Neural cell (in vitro differentiated cells): ENCODE results near the gene ZNF37A. TPM values are rescaled to one million over a fixed set of nuclear protein-coding genes. Genes with fewer than 3 reads are reported as not detected.

Experiments
- H2AFZ ChIP-seq: fragments of 200-600, 300-800 bp; sonication (generic), shearing (Covaris generic); 2 replicates; pipeline ENCODE4 v1.6.0; 2014; ENCODE audit warnings: low read depth, mild to moderate bottlenecking, antibody characterized with exemption, low read length, moderate library complexity
- H3F3A ChIP-seq: fragments of 200-600 bp; shearing (Covaris generic); 2 replicates; pipeline ENCODE4 v1.6.1; 2016; ENCODE audit warnings: mild to moderate bottlenecking, moderate library complexity, mixed read lengths, antibody characterized with exemption, low read length; ENCODE audit not compliant: insufficient read depth, poor library complexity, severe bottlenecking
- H3K27ac ChIP-seq: fragments of 200-600, 300-800 bp; sonication (generic), shearing (Covaris generic); 2 replicates; pipeline ENCODE4 v1.5.1; 2014; ENCODE audit warnings: mild to moderate bottlenecking, low read length, moderate library complexity
- H3K27me3 ChIP-seq: fragments of 300-800, 200-600 bp; sonication (generic), shearing (Covaris generic); 2 replicates; pipeline ENCODE4 v1.6.0; 2014; ENCODE audit warnings: mild to moderate bottlenecking, low read depth, low read length, moderate library complexity; ENCODE audit not compliant: insufficient read depth
- H3K36me3 ChIP-seq: fragments of 300-800, 200-600 bp; sonication (generic), shearing (Covaris generic); 2 replicates; pipeline ENCODE4 v1.5.1; 2014; ENCODE audit warnings: mild to moderate bottlenecking, antibody characterized with exemption, low read length, moderate library complexity; ENCODE audit not compliant: insufficient read depth
- H3K4me2 ChIP-seq: fragments of 300-800, 200-600 bp; sonication (generic), shearing (Covaris generic); 2 replicates; pipeline ENCODE4 v1.6.0; 2014; ENCODE audit warnings: mild to moderate bottlenecking, low read length
- H3K4me3 ChIP-seq: fragments of 300-800, 200-600 bp; sonication (generic), shearing (Covaris generic); 2 replicates; pipeline ENCODE4 v1.5.1; 2014; ENCODE audit warnings: mild to moderate bottlenecking, low read length, moderate library complexity
- H3K79me2 ChIP-seq: fragments of 200-600 bp; shearing (Covaris generic); replicated peaks from 2 replicates; pipeline ENCODE4 v1.6.0; 2014; ENCODE audit warnings: mild to moderate bottlenecking, low read length, moderate library complexity; ENCODE audit not compliant: insufficient read depth
- H3K9ac ChIP-seq: fragments of 300-800, 200-600 bp; sonication (generic), shearing (Covaris generic); 2 replicates; pipeline ENCODE4 v1.6.1; 2016; ENCODE audit warnings: mild to moderate bottlenecking, low read length, mixed read lengths
- H3K9me2 ChIP-seq: fragments of 200-600 bp; shearing (Covaris generic); 2 replicates; pipeline ENCODE4 v1.6.1; 2016; ENCODE audit warnings: mild to moderate bottlenecking, low read length, mixed read lengths; ENCODE audit not compliant: insufficient read depth
- H3K9me3 ChIP-seq: fragments of 200-600, 300-800 bp; sonication (generic), shearing (Covaris generic); 2 replicates; pipeline ENCODE4 v1.6.1; 2016; ENCODE audit warnings: mild to moderate bottlenecking, mixed run types, low read length, moderate library complexity, mixed read lengths
- H4K20me1 ChIP-seq: fragments of 200-600 bp; shearing (Covaris generic); 2 replicates; pipeline ENCODE4 v1.6.1; 2016; ENCODE audit warnings: mild to moderate bottlenecking, mixed run types; ENCODE audit not compliant: insufficient read depth
- EP300 ChIP-seq: fragments of 450-650 bp; conservative IDR thresholded peaks from 2 replicates; pipeline ENCODE4 v1.6.1; 2014; ENCODE audit warnings: antibody characterized with exemption, mild to moderate bottlenecking, moderate library complexity; ENCODE audit not compliant: poor library complexity, severe bottlenecking
- EZH2 ChIP-seq: fragments of 200-600, 300-800 bp; shearing (Covaris generic), sonication (generic); IDR thresholded peaks from 2 replicates; pipeline ENCODE4 v1.6.1; 2014; ENCODE audit warnings: antibody characterized with exemption, low read length, borderline replicate concordance, mild to moderate bottlenecking; ENCODE audit not compliant: insufficient read depth, poor library complexity, severe bottlenecking
- MXI1 ChIP-seq: fragments of 450-650 bp; conservative IDR thresholded peaks from 2 replicates; pipeline ENCODE4 v1.6.1; 2014; ENCODE audit warnings: antibody characterized with exemption, mild to moderate bottlenecking; ENCODE audit not compliant: poor library complexity, severe bottlenecking
- POLR2AphosphoS5 ChIP-seq: IDR thresholded peaks from 2 replicates; pipeline ENCODE4 v1.6.1; 2012
- RAD21 ChIP-seq: fragments of 450-650 bp; conservative IDR thresholded peaks from 2 replicates; pipeline ENCODE4 v1.6.1; 2014; ENCODE audit warnings: antibody characterized with exemption, mild to moderate bottlenecking, moderate library complexity
- SMC3 ChIP-seq: fragments of 450-650 bp; conservative IDR thresholded peaks from 2 replicates; pipeline ENCODE4 v1.6.1; 2014; ENCODE audit warnings: antibody characterized with exemption, mild to moderate bottlenecking, moderate library complexity; ENCODE audit not compliant: poor library complexity
- TAF1 ChIP-seq: IDR thresholded peaks from 2 replicates; pipeline ENCODE4 v1.6.1; 2012; ENCODE audit warnings: low read depth
- polyA plus RNA-seq: library from polyadenylated mRNA; depleted of rRNA; stranded (reverse); fragments of >200 nt; gene quantifications from 2 replicates; pipeline ENCODE4 v1.2.3, GENCODE V29; 2014
- TF ChIP-seq, protein P1 (sequence below): fragments of 450-650 bp; IDR thresholded peaks from 2 replicates; pipeline ENCODE4 v1.5.1; 2014; ENCODE audit warnings: antibody characterized with exemption, mild to moderate bottlenecking, moderate library complexity; ENCODE audit not compliant: poor library complexity, severe bottlenecking
- TF ChIP-seq, protein P2 (sequence below): IDR thresholded peaks from 2 replicates; pipeline ENCODE4 v1.6.1; 2012; ENCODE audit warnings: borderline replicate concordance

Gene ZNF37A
- polyA plus RNA-seq, 1 donor from 2014 or later: 8.9 TPM

DNA sequence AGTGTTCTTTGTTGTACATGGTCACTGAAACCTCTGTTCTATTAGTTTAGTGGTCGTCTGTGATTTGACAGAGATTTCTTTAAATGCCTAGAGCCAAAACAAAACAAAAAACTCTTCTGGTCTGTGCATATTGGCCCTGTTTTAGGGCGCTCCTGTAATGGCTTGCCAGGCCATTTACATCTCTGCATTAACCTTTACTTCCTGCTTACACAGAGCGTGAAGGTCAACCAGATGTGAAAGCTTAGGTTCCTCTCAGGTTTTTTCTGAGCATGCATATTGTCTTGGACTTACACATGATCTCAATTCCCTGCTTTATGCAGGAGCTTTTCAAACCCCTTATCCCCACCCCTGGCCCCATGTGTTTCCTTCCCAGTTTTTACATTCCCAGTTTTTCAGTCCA is 9.6 kb downstream of the ZNF37A start:
- TF ChIP-seq, protein P1, sequence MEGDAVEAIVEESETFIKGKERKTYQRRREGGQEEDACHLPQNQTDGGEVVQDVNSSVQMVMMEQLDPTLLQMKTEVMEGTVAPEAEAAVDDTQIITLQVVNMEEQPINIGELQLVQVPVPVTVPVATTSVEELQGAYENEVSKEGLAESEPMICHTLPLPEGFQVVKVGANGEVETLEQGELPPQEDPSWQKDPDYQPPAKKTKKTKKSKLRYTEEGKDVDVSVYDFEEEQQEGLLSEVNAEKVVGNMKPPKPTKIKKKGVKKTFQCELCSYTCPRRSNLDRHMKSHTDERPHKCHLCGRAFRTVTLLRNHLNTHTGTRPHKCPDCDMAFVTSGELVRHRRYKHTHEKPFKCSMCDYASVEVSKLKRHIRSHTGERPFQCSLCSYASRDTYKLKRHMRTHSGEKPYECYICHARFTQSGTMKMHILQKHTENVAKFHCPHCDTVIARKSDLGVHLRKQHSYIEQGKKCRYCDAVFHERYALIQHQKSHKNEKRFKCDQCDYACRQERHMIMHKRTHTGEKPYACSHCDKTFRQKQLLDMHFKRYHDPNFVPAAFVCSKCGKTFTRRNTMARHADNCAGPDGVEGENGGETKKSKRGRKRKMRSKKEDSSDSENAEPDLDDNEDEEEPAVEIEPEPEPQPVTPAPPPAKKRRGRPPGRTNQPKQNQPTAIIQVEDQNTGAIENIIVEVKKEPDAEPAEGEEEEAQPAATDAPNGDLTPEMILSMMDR: no peak
- TF ChIP-seq EZH2 (no peak), TAF1 (no peak), RAD21 (no peak), POLR2AphosphoS5 (no peak), SMC3 (no peak), MXI1 (no peak), EP300 (no peak)
- TF ChIP-seq, protein P2, sequence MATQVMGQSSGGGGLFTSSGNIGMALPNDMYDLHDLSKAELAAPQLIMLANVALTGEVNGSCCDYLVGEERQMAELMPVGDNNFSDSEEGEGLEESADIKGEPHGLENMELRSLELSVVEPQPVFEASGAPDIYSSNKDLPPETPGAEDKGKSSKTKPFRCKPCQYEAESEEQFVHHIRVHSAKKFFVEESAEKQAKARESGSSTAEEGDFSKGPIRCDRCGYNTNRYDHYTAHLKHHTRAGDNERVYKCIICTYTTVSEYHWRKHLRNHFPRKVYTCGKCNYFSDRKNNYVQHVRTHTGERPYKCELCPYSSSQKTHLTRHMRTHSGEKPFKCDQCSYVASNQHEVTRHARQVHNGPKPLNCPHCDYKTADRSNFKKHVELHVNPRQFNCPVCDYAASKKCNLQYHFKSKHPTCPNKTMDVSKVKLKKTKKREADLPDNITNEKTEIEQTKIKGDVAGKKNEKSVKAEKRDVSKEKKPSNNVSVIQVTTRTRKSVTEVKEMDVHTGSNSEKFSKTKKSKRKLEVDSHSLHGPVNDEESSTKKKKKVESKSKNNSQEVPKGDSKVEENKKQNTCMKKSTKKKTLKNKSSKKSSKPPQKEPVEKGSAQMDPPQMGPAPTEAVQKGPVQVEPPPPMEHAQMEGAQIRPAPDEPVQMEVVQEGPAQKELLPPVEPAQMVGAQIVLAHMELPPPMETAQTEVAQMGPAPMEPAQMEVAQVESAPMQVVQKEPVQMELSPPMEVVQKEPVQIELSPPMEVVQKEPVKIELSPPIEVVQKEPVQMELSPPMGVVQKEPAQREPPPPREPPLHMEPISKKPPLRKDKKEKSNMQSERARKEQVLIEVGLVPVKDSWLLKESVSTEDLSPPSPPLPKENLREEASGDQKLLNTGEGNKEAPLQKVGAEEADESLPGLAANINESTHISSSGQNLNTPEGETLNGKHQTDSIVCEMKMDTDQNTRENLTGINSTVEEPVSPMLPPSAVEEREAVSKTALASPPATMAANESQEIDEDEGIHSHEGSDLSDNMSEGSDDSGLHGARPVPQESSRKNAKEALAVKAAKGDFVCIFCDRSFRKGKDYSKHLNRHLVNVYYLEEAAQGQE: no peak
- Histone ChIP-seq H3K36me3 (no peaks in the 10 kb centered on the region), H3K9ac (no peak overlapping the region), H3K27me3 (no peaks in the 10 kb centered on the region), H3K27ac (no peak overlapping the region), H2AFZ (no peak overlapping the region), H3K79me2 (no peaks in the 10 kb centered on the region), H3K4me2 (no peak overlapping the region), H4K20me1 (no peaks in the 10 kb centered on the region), H3F3A (no peaks in the 10 kb centered on the region), H3K9me3 (peaks cover 10% of the 10 kb centered on the region), H3K4me3 (no peak overlapping the region), H3K9me2 (no peaks in the 10 kb centered on the region)

DNA sequence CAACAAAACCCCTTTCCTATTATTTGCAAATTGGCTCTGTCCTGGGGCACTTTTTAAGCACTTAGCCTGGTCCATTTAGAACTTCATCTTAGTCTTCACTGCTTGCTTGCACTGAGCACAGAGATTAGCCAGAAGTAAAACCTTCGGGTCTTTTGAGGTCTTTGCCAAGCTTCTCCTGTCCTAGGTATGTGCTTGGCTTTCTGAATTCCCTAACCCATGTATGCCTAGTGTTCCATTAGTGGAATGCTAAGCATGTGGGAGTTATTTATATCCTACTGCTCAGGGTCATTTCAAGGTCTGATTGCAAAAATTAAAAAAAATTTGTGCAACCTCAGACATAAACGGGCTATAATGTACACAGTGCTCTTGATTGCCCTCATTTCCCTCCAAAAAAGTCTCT is 18.0 kb downstream of the ZNF37A start:
- Histone ChIP-seq H3F3A (no peaks in the 10 kb centered on the region), H3K4me3 (no peak overlapping the region), H3K9ac (no peak overlapping the region), H3K27ac (no peak overlapping the region), H3K4me2 (no peak overlapping the region), H4K20me1 (no peaks in the 10 kb centered on the region), H2AFZ (no peak overlapping the region), H3K79me2 (no peaks in the 10 kb centered on the region), H3K9me2 (no peaks in the 10 kb centered on the region), H3K27me3 (no peaks in the 10 kb centered on the region), H3K9me3 (no peaks in the 10 kb centered on the region), H3K36me3 (no peaks in the 10 kb centered on the region)
- no peak for TF ChIP-seq EZH2
- no peak for TF ChIP-seq SMC3
- no peak for TF ChIP-seq TAF1
- no peak for TF ChIP-seq MXI1
- TF ChIP-seq RAD21: no peak
- TF ChIP-seq, protein P2: no peak
- no peak for TF ChIP-seq POLR2AphosphoS5
- TF ChIP-seq EP300: no peak
- TF ChIP-seq, protein P1: no peak
